Dendritic cell treated with granulocyte-macrophage colony-stimulating factor and Interleukin-4, amounts not matched to agents 40 ng/mL and 50 ng/mL, for 4 days (primary cell): ENCODE results near the gene GHR.
"Not testable (repeated sequence)": the region's sequence is repeated elsewhere in the genome, so short reads cannot be mapped to it uniquely, and the experiment has no call there.

Source experiments
- H3K27ac Mint-ChIP-seq: one replicate; pipeline ENCODE4 v1.8.0; 2022; ENCODE audit warnings: mild to moderate bottlenecking, mixed read lengths
- H3K27me3 Mint-ChIP-seq: one replicate; pipeline ENCODE4 v1.8.0; 2022; ENCODE audit warnings: mild to moderate bottlenecking, mixed read lengths
- H3K36me3 Mint-ChIP-seq: one replicate; pipeline ENCODE4 v1.8.0; 2022; ENCODE audit warnings: low read depth, mixed read lengths
- H3K4me1 Mint-ChIP-seq: one replicate; pipeline ENCODE4 v1.8.0; 2022; ENCODE audit warnings: low read depth, mixed read lengths
- H3K4me3 Mint-ChIP-seq: one replicate; pipeline ENCODE4 v1.8.0; 2022; ENCODE audit warnings: mild to moderate bottlenecking, moderate library complexity, mixed read lengths
- H3K9me3 Mint-ChIP-seq: one replicate; pipeline ENCODE4 v1.8.0; 2022; ENCODE audit warnings: mixed read lengths
- intact Hi-C: fragments of 100-400 bp; cut with micrococcal nuclease; formaldehyde crosslinking; loops from one replicate; pipeline ENCODE4 v1.15.0; 2022

Gene GHR

GRCh38 chr5:42578901-42579300, 155.7 kb downstream of the GHR start:
- H3K4me1 Mint-ChIP-seq, H3K4me3 Mint-ChIP-seq, H3K27ac Mint-ChIP-seq, H3K9me3 Mint-ChIP-seq, H3K27me3 Mint-ChIP-seq, intact Hi-C loops, H3K36me3 Mint-ChIP-seq: not testable (repeated sequence)

- H3K27me3 Mint-ChIP-seq: peaks cover 1% of the 10 kb centered on the region
- H3K4me1 Mint-ChIP-seq: peaks cover 6% of the 10 kb centered on the region
- H3K9me3 Mint-ChIP-seq: no peaks in the 10 kb centered on the region
- H3K27ac Mint-ChIP-seq: no peak overlapping the region
- H3K36me3 Mint-ChIP-seq: no peaks in the 10 kb centered on the region
- H3K4me3 Mint-ChIP-seq: no peak overlapping the region
- intact Hi-C loops: no loop called here
Measured at GRCh38 chr5:42579320-42579719, 156.1 kb downstream of the GHR start.

- peaks cover 1% of the 10 kb centered on the region for H3K27me3 Mint-ChIP-seq
- H3K36me3 Mint-ChIP-seq: no peaks in the 10 kb centered on the region
- no peak overlapping the region for H3K4me3 Mint-ChIP-seq
- H3K4me1 Mint-ChIP-seq: peaks cover 12% of the 10 kb centered on the region
- H3K9me3 Mint-ChIP-seq: no peaks in the 10 kb centered on the region
- intact Hi-C loops: loop anchor here (2.0 to 5.0 kb wide), 2 partner anchors 185 to 725 kb away; no protein-coding TSS in a partner anchor
- H3K27ac Mint-ChIP-seq: no peak overlapping the region
Measured at GRCh38 chr5:42581845-42582244, 158.6 kb downstream of the GHR start.

- H3K4me1 Mint-ChIP-seq: peaks cover 12% of the 10 kb centered on the region
- no peak overlapping the region for H3K27ac Mint-ChIP-seq
- H3K36me3 Mint-ChIP-seq: no peaks in the 10 kb centered on the region
- H3K4me3 Mint-ChIP-seq: no peak overlapping the region
- intact Hi-C loops: loop anchor here (1.0 to 5.0 kb wide), 3 partner anchors 185 to 726 kb away; no protein-coding TSS in a partner anchor
- no peaks in the 10 kb centered on the region for H3K9me3 Mint-ChIP-seq
- H3K27me3 Mint-ChIP-seq: peaks cover 1% of the 10 kb centered on the region
Measured at GRCh38 chr5:42582723-42583122, 159.5 kb downstream of the GHR start.

GRCh38 chr5:42583322-42583721, 160.1 kb downstream of the GHR start:
- Mint-ChIP-seq H3K4me1 (peaks cover 12% of the 10 kb centered on the region), H3K4me3 (no peak overlapping the region), H3K36me3 (no peaks in the 10 kb centered on the region), H3K27ac (no peak overlapping the region), H3K9me3 (no peaks in the 10 kb centered on the region), H3K27me3 (peaks cover 1% of the 10 kb centered on the region)
- intact Hi-C loops: loop anchor here (1.0 to 5.0 kb wide), 3 partner anchors 184 to 727 kb away; no protein-coding TSS in a partner anchor

GRCh38 chr5:42586625-42587024, 163.4 kb downstream of the GHR start:
- Mint-ChIP-seq H3K4me3 (no peak overlapping the region), H3K9me3 (no peaks in the 10 kb centered on the region), H3K4me1 (peaks cover 24% of the 10 kb centered on the region), H3K36me3 (no peaks in the 10 kb centered on the region), H3K27ac (no peak overlapping the region), H3K27me3 (peaks cover 1% of the 10 kb centered on the region)
- intact Hi-C loops: no loop called here

- Mint-ChIP-seq H3K9me3 (no peaks in the 10 kb centered on the region), H3K36me3 (no peaks in the 10 kb centered on the region), H3K27me3 (peaks cover 1% of the 10 kb centered on the region), H3K4me1 (peaks cover 28% of the 10 kb centered on the region), H3K27ac (no peak overlapping the region), H3K4me3 (no peak overlapping the region)
- intact Hi-C loops: no loop called here
Measured at GRCh38 chr5:42587096-42587723, 164.0 kb downstream of the GHR start.

GRCh38 chr5:42590566-42590965, 167.3 kb downstream of the GHR start:
- Mint-ChIP-seq H3K4me1 (peaks cover 32% of the 10 kb centered on the region), H3K36me3 (no peaks in the 10 kb centered on the region), H3K4me3 (no peak overlapping the region), H3K27ac (no peak overlapping the region), H3K27me3 (no peaks in the 10 kb centered on the region), H3K9me3 (no peaks in the 10 kb centered on the region)
- intact Hi-C loops: no loop called here

GRCh38 chr5:42591015-42591414, 167.8 kb downstream of the GHR start:
- H3K4me3 Mint-ChIP-seq: peak overlapping the region; percentile 66
- intact Hi-C loops: no loop called here
- no peak overlapping the region for H3K27ac Mint-ChIP-seq
- peaks cover 32% of the 10 kb centered on the region for H3K4me1 Mint-ChIP-seq
- H3K27me3 Mint-ChIP-seq: no peaks in the 10 kb centered on the region
- no peaks in the 10 kb centered on the region for H3K9me3 Mint-ChIP-seq
- H3K36me3 Mint-ChIP-seq: no peaks in the 10 kb centered on the region

- no peak overlapping the region for H3K27ac Mint-ChIP-seq
- no peak overlapping the region for H3K4me3 Mint-ChIP-seq
- intact Hi-C loops: no loop called here
- H3K36me3 Mint-ChIP-seq: no peaks in the 10 kb centered on the region
- H3K9me3 Mint-ChIP-seq: no peaks in the 10 kb centered on the region
- H3K4me1 Mint-ChIP-seq: peaks cover 26% of the 10 kb centered on the region
- H3K27me3 Mint-ChIP-seq: no peaks in the 10 kb centered on the region
Measured at GRCh38 chr5:42592401-42593140, 169.3 kb downstream of the GHR start.

GRCh38 chr5:42593591-42593990, 170.4 kb downstream of the GHR start:
- Mint-ChIP-seq H3K4me3 (no peak overlapping the region), H3K36me3 (no peaks in the 10 kb centered on the region), H3K27me3 (no peaks in the 10 kb centered on the region), H3K4me1 (peaks cover 26% of the 10 kb centered on the region), H3K9me3 (no peaks in the 10 kb centered on the region), H3K27ac (no peak overlapping the region)
- intact Hi-C loops: no loop called here

GRCh38 chr5:42595597-42595996, 172.4 kb downstream of the GHR start:
- Mint-ChIP-seq H3K27ac (no peak overlapping the region), H3K4me3 (no peak overlapping the region), H3K27me3 (no peaks in the 10 kb centered on the region), H3K9me3 (no peaks in the 10 kb centered on the region), H3K4me1 (peaks cover 24% of the 10 kb centered on the region), H3K36me3 (no peaks in the 10 kb centered on the region)
- intact Hi-C loops: no loop called here

- intact Hi-C loops: no loop called here
- no peak overlapping the region for H3K27ac Mint-ChIP-seq
Measured at GRCh38 chr5:42596817-42597216, 173.6 kb downstream of the GHR start.

GRCh38 chr5:42597318-42597937, 174.2 kb downstream of the GHR start:
- no peaks in the 10 kb centered on the region for H3K9me3 Mint-ChIP-seq
- peaks cover 10% of the 10 kb centered on the region for H3K4me1 Mint-ChIP-seq
- H3K27ac Mint-ChIP-seq: no peak overlapping the region
- intact Hi-C loops: no loop called here
- no peaks in the 10 kb centered on the region for H3K27me3 Mint-ChIP-seq
- H3K4me3 Mint-ChIP-seq: no peak overlapping the region
- no peaks in the 10 kb centered on the region for H3K36me3 Mint-ChIP-seq

More at GRCh38 chr5:42596817-42597216, 173.6 kb downstream of the GHR start:
- H3K36me3 Mint-ChIP-seq: no peaks in the 10 kb centered on the region
- no peaks in the 10 kb centered on the region for H3K27me3 Mint-ChIP-seq
- H3K4me3 Mint-ChIP-seq: no peak overlapping the region
- peaks cover 12% of the 10 kb centered on the region for H3K4me1 Mint-ChIP-seq
- H3K9me3 Mint-ChIP-seq: no peaks in the 10 kb centered on the region
